Motor neuron (in vitro differentiated cells): Measurements from ENCODE around the gene CTIF. TPM values are rescaled to one million over a fixed set of nuclear protein-coding genes. Genes with fewer than 3 reads are reported as not detected.
A peak's percentile ranks its signal among the peaks of the same experiment; 100 is the strongest.

ENCODE experiments used
- ATAC-seq, 8 experiments: fragments of 200-7000 bp; cut with Tn5 transposase; replicated peaks in 6 of 8; 2 replicates each; pipeline ENCODE4 v1.8.0; 2021; ENCODE audit warnings: mild to moderate bottlenecking in 8 of 8, moderate library complexity in 8 of 8
- H3K27ac ChIP-seq, 2 donors: fragments of 250-450 bp; sonication (Bioruptor Pico); 2 replicates each; pipeline ENCODE4 v1.9.0; 2021; ENCODE audit warnings: antibody characterized with exemption in 2 of 2, mild to moderate bottlenecking in 2 of 2, moderate library complexity in 1 of 2
- H3K4me1 ChIP-seq, 2 donors: fragments of 250-450 bp; sonication (Bioruptor Pico); replicated peaks in 1 of 2; 2 replicates each; pipeline ENCODE4 v1.6.1; 2021; ENCODE audit warnings: antibody characterized with exemption in 2 of 2, mild to moderate bottlenecking in 2 of 2, moderate library complexity in 1 of 2
- H3K4me3 ChIP-seq, 5 donors: fragments of 250-450 bp; sonication (Bioruptor Pico); 2 replicates each; pipeline ENCODE4 v1.9.0; 2021; ENCODE audit warnings: antibody characterized with exemption in 5 of 5, mild to moderate bottlenecking in 5 of 5, moderate library complexity in 4 of 5
- WGBS, 10 experiments: fragments of 450-650 bp; shearing (Covaris generic); methylation state at CpG; one replicate each; pipeline ENCODE4 v1.0.0; 2022; 5-methylcytosine and 5-hydroxymethylcytosine counted together
- in situ Hi-C, 9 experiments: fragments of 400-800 bp; cut with MboI; loops; one replicate each; pipeline ENCODE4 v1.15.0; 2021; ENCODE audit warnings: low sequenced_read_pairs in 9 of 9, low pct_unique_long_range_greater_than_20kb in 2 of 9; ENCODE audit not compliant: unreplicated experiment in 9 of 9
- total RNA-seq, 8 experiments: library from RNA; unstranded; fragments of 300-600 nt; gene quantifications; 2 replicates each; pipeline versions ENCODE4 v1.2.3 to v1.2.4, GENCODE V29; 2022

CTIF gene
- total RNA-seq, 8 experiments from 2014 or later, result 17.8 to 85.9 (median 59.8) TPM

DNA sequence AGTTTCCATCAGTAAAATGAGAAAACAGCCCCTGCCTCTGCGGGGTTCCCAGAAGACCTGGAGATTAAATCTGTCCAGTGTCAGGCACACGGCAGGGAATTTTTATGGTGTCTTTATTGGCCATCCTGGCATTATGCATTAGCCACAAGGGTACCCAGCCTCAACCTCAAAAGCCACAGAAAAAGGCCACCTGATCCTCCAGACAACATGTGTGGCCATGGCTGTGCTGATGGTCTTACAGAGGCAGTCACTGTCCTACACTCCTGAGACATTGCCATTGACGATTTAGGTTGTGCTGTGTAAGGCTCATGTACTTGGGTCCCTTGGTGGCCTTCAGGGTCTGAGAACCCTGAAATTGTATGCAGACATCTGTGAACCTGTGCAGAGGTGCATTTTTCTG, 296.3 kb downstream of the CTIF start:
- Histone ChIP-seq H3K4me3 (no peak overlapping the region), H3K4me1 (peaks cover 10 to 21% of the 10 kb centered on the region in 2 donors), H3K27ac (no peak overlapping the region)
- WGBS, 10 experiments, result 57 to 100% (median 92%) methylated on average over 1 to 2 of the region's 3 CpGs; no CpG with 5 or more reads in 4 of the 10 experiments
- in situ Hi-C loops, result no loop called here
- no peak for ATAC-seq

DNA sequence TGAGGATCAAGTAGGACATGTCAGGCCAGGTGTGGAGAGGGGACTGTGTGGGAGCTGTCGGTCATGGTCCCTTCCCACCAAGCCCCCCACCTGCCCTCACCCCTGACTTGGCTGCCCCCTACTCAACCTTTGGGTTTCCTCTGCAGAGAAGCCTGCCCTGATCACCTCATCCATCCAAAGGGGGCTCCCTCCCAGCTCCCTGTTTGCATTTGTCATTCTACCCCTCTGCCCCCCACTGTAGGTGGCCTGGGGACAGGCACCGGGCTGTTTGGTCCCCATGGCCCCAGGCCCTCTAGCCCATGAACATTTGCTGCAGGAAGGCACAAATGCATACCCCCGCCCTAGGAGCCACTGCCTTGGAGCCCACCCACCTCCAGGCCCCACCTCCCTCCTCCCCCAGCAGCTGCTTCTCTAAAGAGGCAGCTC, 296.9 kb downstream of the CTIF start:
- Histone ChIP-seq H3K4me3 (no peak overlapping the region), H3K27ac (no peak overlapping the region), H3K4me1 (peaks cover 12 to 23% of the 10 kb centered on the region in 2 donors)
- WGBS, 10 experiments, result no CpG with 5 or more reads among the region's 3 CpGs
- in situ Hi-C loops, result no loop called here
- no peak for ATAC-seq

DNA sequence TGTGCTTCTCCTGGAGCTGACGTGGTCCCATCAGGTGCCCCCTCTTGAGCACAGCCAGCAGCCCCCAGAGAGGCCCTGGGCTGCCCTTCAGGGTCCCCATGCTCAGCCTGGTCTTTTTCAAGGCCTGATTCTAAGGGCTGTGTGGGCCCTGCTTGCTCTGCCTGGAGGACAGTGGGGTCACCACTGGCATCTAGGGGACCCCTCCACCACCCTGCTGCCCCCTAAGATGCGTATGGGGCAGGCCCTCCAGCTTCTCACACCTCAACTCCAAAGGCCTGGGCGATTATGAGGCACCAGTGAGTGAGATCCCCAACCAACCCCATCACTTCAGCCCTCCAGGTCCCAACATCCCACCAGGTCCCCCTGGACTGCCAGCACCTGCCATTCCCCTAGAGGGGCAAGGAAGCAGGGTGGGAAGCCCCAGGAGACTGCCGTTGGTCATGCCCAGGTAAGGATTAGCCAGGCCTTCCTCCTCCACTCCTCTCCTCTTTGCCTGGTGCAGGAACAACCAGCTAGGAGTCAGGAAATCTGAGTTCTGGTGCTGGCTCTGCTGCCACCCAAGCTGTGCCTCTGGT, 297.5 kb downstream of the CTIF start:
- peaks cover 17 to 28% of the 10 kb centered on the region in 2 donors for H3K4me1 ChIP-seq
- in situ Hi-C loops, result no loop called here
- no peak overlapping the region for H3K27ac ChIP-seq
- 100% methylated on average over 1 of the region's 4 CpGs; no CpG with 5 or more reads in 8 of the 10 experiments for WGBS, 10 experiments
- H3K4me3 ChIP-seq, result no peak overlapping the region
- no peak for ATAC-seq

DNA sequence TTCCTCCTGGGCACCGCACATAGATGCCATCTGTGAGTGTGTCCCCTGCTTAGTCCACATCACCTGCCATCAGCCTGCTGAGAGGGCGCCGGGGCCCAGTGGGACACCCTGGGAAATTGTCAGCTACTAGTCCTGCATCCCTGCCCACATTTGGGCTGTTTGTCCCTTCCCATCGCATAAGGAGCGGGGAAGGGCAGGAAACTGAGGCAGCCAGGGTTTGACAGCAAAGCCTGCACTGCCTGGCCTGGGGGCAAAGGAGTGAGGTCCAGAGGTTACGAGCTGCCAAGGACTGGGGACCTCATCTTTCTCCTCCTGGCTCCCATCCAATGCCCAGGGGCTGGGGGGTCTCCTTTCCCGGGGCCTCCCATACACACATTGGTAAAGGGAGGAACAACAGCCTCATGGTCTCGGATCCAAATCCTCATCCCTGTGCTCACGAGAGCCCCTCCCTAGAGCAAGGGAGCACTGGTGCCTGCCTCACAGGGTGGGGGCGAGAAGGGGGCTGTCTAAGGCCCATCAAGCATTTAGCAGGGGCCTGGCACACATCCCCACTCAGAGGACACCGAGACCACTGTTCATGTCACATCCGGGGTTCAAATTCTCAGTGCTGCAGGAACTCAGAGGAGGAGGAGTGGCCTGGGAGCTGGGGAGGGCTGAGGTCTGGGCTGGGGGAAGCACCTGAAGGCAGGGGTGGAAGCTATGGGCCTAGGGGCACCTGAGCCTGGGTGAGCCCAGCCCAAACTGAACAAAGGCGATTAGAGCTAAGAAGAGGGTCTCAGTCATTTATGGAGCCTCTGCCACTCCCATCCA, 298.2 kb downstream of the CTIF start:
- peaks cover 24 to 35% of the 10 kb centered on the region in 2 donors for H3K4me1 ChIP-seq
- no peak for ATAC-seq
- 67 to 100% (median 87%) methylated on average over 1 to 4 of the region's 13 CpGs; no CpG with 5 or more reads in 6 of the 10 experiments for WGBS, 10 experiments
- H3K4me3 ChIP-seq, result no peak overlapping the region
- in situ Hi-C loops, result no loop called here
- no peak overlapping the region for H3K27ac ChIP-seq

DNA sequence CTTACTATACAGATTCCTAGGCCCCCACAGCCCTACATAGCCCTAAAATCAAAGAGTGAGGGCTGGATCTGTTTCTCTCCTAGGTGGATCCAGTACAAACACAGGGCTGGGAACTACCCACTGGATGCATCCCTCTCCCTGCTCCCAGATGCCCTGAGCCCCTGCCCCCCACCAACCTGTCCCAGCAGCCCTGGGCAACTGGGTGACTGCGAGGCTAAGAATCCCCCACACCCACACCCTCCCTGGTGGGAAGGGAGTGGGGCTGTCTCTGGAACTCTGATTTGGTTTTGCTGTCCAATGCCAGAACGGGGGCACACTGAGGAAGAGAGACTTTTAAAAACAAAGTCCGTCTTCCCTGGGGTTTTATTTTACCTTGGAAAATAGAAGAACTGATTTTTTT, 298.8 kb downstream of the CTIF start:
- WGBS, 10 experiments, result 71 to 100% (median 100%) methylated on average over 1 to 2 of the region's 3 CpGs; no CpG with 5 or more reads in 5 of the 10 experiments
- in situ Hi-C loops, result no loop called here
- ATAC-seq, result no peak
- Histone ChIP-seq H3K4me3 (no peak overlapping the region), H3K4me1 (peaks cover 31 to 41% of the 10 kb centered on the region in 2 donors), H3K27ac (no peak overlapping the region)

DNA sequence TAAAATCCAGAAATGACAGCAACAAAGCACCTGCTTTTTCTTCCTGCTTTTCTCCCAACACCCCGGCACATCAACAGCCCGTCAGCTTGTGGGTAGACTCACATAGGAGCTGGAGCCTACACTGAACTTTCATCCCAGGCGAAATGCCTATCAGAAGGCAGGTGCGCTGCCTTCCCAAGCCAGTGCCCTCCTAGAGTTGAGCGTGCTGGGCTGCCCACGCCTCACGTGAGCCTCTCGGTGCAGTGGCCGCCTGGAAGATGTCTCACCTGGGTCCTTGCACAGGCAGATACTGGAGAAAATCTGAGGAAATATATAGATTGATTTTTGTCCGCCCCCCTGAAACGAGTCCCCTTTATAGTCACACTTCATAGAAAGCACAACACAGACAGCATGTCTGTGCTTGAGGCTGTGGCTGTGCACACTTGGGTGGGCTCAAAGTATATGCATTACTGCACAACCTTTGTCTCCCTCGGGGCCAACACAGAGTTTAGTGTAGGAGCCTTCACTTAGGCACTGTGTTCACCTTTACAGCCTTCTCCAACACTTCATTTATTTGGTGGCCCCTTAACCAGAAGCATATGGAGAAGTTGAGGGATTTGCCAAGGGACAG, 299.4 kb downstream of the CTIF start:
- Histone ChIP-seq H3K4me1 (peaks cover 36 to 44% of the 10 kb centered on the region in 2 donors), H3K27ac (no peak overlapping the region), H3K4me3 (no peak overlapping the region)
- in situ Hi-C loops, result no loop called here
- WGBS, 10 experiments, result 84 to 94% (median 90%) methylated on average over 2 to 8 of the region's 12 CpGs; no CpG with 5 or more reads in 6 of the 10 experiments
- ATAC-seq, result no peak

DNA sequence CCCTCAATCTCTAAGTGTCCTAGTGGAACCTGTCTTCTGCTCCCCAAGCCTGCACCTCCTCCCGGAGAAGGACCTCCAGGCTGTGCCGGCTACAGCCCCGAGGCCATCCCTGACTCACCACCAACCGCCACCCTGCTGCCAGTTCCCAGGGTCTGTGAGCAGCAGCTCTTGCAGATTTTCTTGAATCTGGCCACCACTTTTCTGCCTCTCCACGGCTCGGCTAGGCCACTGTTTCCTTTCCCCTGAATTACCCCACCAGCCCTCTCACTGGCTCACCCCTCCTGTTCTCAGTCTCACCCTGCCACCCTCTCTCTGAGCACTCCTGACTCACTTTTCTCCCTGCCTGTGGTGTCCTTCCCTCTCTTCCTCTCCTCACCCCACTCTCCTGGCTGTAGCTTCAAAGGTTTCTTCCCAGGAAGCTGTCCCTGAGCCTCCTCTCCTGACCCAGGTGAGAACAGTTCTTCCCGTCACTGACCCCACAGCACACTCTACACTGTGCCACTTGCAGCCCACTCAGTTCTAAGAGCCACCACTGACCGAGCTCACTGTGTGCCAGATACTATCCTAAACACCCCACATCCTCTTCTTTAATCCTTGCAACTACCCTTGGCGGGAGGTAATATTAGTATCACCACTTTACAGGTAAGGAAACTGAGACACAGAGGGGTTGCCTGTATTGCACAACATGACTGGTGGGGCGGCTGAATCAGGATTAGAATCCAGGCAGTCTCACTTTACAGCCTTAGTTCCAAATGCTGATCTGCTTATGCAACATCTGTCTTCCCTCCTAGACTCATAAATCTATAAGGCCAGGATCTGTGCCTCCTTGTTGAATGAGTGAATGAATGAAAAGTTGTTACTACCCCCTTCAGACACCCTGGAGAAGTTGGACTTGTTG, 300.3 kb downstream of the CTIF start:
- in situ Hi-C loops, result no loop called here
- Histone ChIP-seq H3K4me1 (peaks cover 38 to 44% of the 10 kb centered on the region in 2 donors), H3K4me3 (no peak overlapping the region), H3K27ac (no peak overlapping the region)
- peak in 3 of 8 experiments; percentile 47 to 65 (median 56) for ATAC-seq
- 36 to 100% (median 73%) methylated on average over 1 to 8 of the region's 10 CpGs; no CpG with 5 or more reads in 4 of the 10 experiments for WGBS, 10 experiments

DNA sequence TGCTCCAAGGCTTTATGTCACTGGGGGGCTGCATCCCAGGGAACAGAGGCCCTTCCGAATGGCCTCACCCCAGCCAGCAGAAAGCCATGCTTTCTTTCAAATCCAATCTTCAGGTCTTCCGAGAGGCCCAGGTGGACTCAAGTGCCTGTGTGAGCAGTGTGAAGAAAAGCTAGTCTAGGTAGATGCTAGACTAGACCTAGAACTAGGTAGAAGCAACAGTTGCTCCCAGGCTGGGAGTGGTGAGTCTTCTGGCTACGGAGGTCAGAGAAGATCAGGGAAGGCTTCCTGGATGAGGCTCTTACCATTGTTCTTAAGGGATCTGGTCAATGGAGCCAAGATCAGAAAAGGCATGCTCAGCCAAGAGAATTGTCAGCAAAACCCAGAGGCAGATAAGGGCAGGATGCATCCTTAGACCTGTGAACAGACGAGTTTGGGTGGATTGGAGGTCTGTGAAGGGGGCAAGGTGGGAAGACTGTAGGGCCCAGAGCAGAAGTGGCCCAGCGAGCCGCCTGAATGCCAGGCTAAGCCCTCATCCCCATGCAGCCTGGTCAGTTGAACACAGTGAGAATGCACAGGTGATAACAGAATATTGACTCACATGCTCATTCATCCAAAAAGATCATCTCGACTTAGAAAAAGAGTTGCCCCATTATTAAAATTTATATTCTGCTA, 301.1 kb downstream of the CTIF start:
- WGBS, 10 experiments, result 69 to 100% (median 100%) methylated on average over 1 to 7 of the region's 7 CpGs; no CpG with 5 or more reads in 5 of the 10 experiments
- peaks cover 41 to 44% of the 10 kb centered on the region in 2 donors for H3K4me1 ChIP-seq
- in situ Hi-C loops, result no loop called here
- H3K4me3 ChIP-seq, result no peak overlapping the region
- no peak overlapping the region for H3K27ac ChIP-seq
- ATAC-seq, result no peak

DNA sequence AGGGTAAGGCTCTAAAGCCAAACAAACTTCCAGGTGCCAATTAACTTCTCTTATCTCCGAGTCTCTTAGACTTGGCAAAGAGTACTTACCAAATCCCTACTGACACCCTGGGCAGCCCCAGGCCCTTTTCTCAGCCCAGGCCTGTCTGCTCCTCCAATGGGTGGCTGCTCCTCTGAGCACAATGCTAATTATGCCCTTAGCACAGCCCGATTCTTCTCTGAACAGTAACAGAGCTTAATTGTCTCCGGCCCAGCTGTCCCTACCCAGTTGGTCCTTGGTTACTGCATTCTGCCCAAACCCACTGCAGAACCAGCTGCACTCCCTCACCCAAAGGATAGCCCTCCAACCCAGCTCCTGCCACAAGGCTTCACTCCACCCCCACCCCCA, 301.7 kb downstream of the CTIF start:
- 20 to 100% (median 54%) methylated on average over 1 to 2 of the region's 3 CpGs; no CpG with 5 or more reads in 6 of the 10 experiments for WGBS, 10 experiments
- H3K4me1 ChIP-seq, result peaks cover 41 to 44% of the 10 kb centered on the region in 2 donors
- no peak overlapping the region for H3K27ac ChIP-seq
- peak in 4 of 8 experiments; percentile 4 to 37 (median 10) for ATAC-seq
- no peak overlapping the region for H3K4me3 ChIP-seq
- in situ Hi-C loops, result no loop called here

DNA sequence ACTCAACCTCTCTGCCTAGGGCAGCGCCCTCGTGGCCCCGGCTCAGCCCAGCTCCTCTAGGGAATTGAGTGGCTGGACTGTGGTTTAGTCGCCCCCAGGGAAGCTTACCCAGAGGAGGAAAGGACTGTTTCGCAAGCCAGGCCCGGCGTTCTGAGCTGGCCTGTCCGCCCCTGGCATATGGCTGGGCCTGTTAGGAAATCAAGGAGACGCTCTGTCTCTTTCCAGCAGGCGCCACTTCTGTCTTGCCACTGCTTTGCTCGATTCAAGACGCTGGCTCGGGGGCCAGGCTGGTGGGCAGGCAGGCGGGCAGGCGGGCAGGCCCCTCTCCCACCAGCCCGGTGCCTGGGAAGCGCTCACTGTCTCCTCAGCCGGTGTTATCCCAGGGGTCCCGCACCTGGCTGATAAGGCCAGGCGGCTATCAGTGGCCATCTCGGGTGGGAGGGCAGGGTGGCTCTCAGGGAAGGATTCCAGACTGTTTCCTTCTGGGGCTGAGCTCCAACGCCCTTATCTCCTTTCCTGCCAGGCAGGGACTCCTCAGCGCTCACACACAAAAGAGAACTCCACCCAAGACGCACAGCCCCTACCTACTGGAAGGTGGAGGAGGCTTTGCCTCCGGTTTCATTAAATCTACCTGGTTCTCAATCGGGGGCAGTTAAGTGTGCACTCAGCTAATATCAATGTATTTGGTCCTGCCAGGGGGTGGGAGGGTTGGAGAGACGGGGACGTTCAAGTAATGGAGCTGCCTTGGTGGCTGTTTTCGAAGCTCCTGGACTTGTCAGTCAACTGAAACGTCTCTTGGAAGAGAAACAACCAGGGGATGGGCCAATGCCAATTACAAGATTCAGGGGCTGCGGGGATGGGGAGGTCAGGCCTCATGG, 302.8 kb downstream of the CTIF start:
- ATAC-seq, result peak in 1 of 8 experiments; percentile 7
- Histone ChIP-seq H3K4me1 (peaks cover 41 to 44% of the 10 kb centered on the region in 2 donors), H3K27ac (peak overlapping the region; percentile 66 to 72), H3K4me3 (no peak overlapping the region)
- 60 to 96% (median 89%) methylated on average over 2 to 6 of the region's 31 CpGs; no CpG with 5 or more reads in 6 of the 10 experiments for WGBS, 10 experiments
- in situ Hi-C loops, result no loop called here

DNA sequence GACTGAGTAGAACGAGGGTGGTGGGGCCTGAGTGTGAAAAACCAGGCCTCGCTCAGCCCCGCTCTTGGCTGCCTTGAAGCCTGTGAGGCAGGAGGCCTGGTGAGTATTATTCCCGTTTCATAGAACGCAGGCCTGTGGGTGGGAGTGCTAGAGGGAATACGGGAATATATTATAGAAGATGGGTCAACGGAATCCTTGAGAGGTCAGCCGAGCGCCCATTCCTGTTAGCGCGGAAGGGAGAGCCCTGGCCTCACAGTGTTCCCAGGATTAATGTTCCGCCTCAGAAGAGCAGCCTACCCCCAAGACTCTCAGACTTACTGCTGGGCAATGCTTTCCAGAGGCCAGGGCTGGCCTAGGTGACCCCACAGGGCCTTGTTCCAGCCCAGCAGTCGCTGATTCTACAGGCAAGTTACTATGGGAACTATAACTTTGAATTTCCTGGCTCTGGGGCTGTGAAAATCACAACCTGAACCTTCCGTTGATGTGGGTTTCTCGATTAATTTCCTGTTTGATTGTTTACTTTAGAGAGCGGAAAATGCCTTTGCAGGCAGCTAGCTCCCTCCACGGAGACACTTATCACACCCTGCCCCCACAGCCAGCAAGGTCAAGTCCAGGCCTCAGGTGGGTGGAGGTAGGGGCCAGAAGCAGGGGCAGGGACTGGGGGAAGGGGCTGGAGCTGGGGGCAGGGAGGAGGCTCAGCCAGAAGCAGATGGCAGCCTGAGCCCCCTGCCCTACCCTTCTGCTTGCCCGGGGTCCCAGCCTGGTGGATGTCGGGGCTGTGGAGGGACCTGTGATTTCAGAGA, 303.6 kb downstream of the CTIF start:
- Histone ChIP-seq H3K27ac (peak overlapping the region; percentile 66 to 72), H3K4me1 (peaks cover 41 to 44% of the 10 kb centered on the region in 2 donors), H3K4me3 (no peak overlapping the region)
- in situ Hi-C loops, result no loop called here
- WGBS, 10 experiments, result 23 to 100% (median 66%) methylated on average over 5 to 11 of the region's 19 CpGs; no CpG with 5 or more reads in 6 of the 10 experiments
- ATAC-seq, result peak in 5 of 8 experiments; percentile 73 to 94 (median 92)
